Stimulated activated CD8-positive, alpha-beta memory T cell treated with anti-CD3 and anti-CD28 coated beads, Interleukin-12 subunit alpha, Interleukin-12 subunit beta, amount 100 ng/mL, for 1 hour (primary cell): ENCODE data around the gene C19orf73.
"Not testable (repeated sequence)": the region's sequence is repeated elsewhere in the genome, so short reads cannot be mapped to it uniquely, and the experiment has no call there.

Source experiments
- DNase-seq: peaks from one replicate; pipeline ENCODE4 v3.0.0-alpha.2; 2020; ENCODE audit warnings: low read depth

The C19orf73 gene

GRCh38 chr19:49121841-49122240, 2.9 kb upstream of the C19orf73 start:
- DNase-seq: not testable (repeated sequence)

- no peak for DNase-seq
Measured at GRCh38 chr19:49120868-49121267, 1.9 kb upstream of the C19orf73 start.

GRCh38 chr19:49120325-49120683, 1.4 kb upstream of the C19orf73 start:
- DNase-seq: no peak

- DNase-seq: no peak
Measured at GRCh38 chr19:49119411-49120324, 725 bp upstream of the C19orf73 start, which contains the start of gene PPFIA3. TSS of gene PPFIA3 (plus strand) at chr19:49119544. CDS start at chr19:49127874, 8,330 bp downstream.

GRCh38 chr19:49117677-49118564, 1.0 kb downstream of the C19orf73 start:
- DNase-seq: no peak

GRCh38 chr19:49116544-49116943, 2.4 kb downstream of the C19orf73 start:
- DNase-seq: no peak

GRCh38 chr19:49114630-49115363, 4.1 kb downstream of the C19orf73 start:
- no peak for DNase-seq

GRCh38 chr19:49113762-49114629, 4.9 kb downstream of the C19orf73 start, which contains the start of gene LIN7B:
TSS of gene LIN7B (plus strand) at chr19:49114370. CDS start at chr19:49114405, 35 bp downstream.
- peak; percentile 37 for DNase-seq

- DNase-seq: no peak
Measured at GRCh38 chr19:49111218-49111998, 7.5 kb downstream of the C19orf73 start.

- DNase-seq: no peak
Measured at GRCh38 chr19:49110567-49110966, 8.4 kb downstream of the C19orf73 start.

GRCh38 chr19:49109569-49110233, 9.2 kb downstream of the C19orf73 start:
- DNase-seq: no peak

- no peak for DNase-seq
Measured at GRCh38 chr19:49109051-49109450, 9.9 kb downstream of the C19orf73 start.

- no peak for DNase-seq
Measured at GRCh38 chr19:49107625-49108459, 11.1 kb downstream of the C19orf73 start.

GRCh38 chr19:49106648-49107135, 12.3 kb downstream of the C19orf73 start:
- DNase-seq: peak; percentile 56

GRCh38 chr19:49104229-49104864, 14.6 kb downstream of the C19orf73 start:
- DNase-seq: no peak

GRCh38 chr19:49103331-49104085, 15.4 kb downstream of the C19orf73 start:
- no peak for DNase-seq

- DNase-seq: no peak
Measured at GRCh38 chr19:49102303-49102702, 16.6 kb downstream of the C19orf73 start.
